Type B pancreatic cell (in vitro differentiated cells): ENCODE measurements around the gene SELENON. TPM values are rescaled to one million over a fixed set of nuclear protein-coding genes. Genes with fewer than 3 reads are reported as not detected.
"Not testable (repeated sequence)": the region's sequence is repeated elsewhere in the genome, so short reads cannot be mapped to it uniquely, and the experiment has no call there.

ENCODE experiments used
- DNase-seq: peaks from one replicate; pipeline ENCODE4 v3.0.0; 2021; ENCODE audit warnings: mixed read lengths; ENCODE audit not compliant: unreplicated experiment; ENCODE audit errors: extremely low spot score
- H3K27ac Mint-ChIP-seq: 2 replicates; pipeline ENCODE4 v1.8.0; 2021; ENCODE audit warnings: mild to moderate bottlenecking, mixed read lengths
- H3K27me3 Mint-ChIP-seq: 2 replicates; pipeline ENCODE4 v1.8.0; 2021; ENCODE audit warnings: mixed read lengths
- H3K36me3 Mint-ChIP-seq: 2 replicates; pipeline ENCODE4 v1.8.0; 2021; ENCODE audit warnings: mixed read lengths
- H3K4me1 Mint-ChIP-seq: one replicate; pipeline ENCODE4 v1.8.0; 2021; ENCODE audit warnings: mixed read lengths; ENCODE audit not compliant: unreplicated experiment
- H3K4me3 Mint-ChIP-seq: 2 replicates; pipeline ENCODE4 v1.8.0; 2021; ENCODE audit warnings: mild to moderate bottlenecking, mixed read lengths
- H3K9me3 Mint-ChIP-seq: 2 replicates; pipeline ENCODE4 v1.8.0; 2021; ENCODE audit warnings: mixed read lengths
- CTCF ChIP-seq: fragments of 200-600 bp; sonication (generic); conservative IDR thresholded peaks from 2 replicates; pipeline ENCODE4 v1.5.0; 2021; ENCODE audit warnings: antibody characterized with exemption, mild to moderate bottlenecking
- total RNA-seq: library from RNA; stranded (reverse); gene quantifications from 2 replicates; pipeline ENCODE4 v1.2.1, GENCODE V29; 2021; ENCODE audit warnings: low replicate concordance

SELENON gene
- total RNA-seq, 1 donor from 2014 or later, result 68.7 TPM

- no peaks in the 10 kb centered on the region for H3K4me1 Mint-ChIP-seq
Observed at GRCh38 chr1:25832336-25833037, 32.5 kb downstream of the SELENON start.

DNA sequence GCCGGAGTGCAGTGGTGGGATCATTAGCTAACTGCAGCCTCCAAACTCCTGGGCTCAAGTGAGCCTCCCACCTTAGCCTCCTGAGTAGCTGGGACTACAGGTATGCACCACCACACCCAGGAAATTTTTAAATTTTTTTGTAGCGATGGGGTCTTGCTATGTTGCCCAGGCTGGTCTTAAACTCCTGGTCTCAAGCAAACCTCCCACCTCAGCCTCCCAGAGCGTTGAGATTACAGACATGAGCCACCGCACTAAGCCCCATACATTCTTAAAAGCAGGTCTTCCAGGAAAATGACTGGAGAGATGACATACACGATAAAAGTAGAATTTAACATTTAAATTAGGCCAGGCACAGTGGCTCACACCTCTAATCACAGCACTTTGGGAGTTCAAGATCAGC is 33.2 kb downstream of the SELENON start:
- DNase-seq, result peak; percentile 13
- H3K4me1 Mint-ChIP-seq, result no peaks in the 10 kb centered on the region
- H3K27ac Mint-ChIP-seq, result no peak overlapping the region
- peaks cover 7% of the 10 kb centered on the region for H3K36me3 Mint-ChIP-seq
- no peak overlapping the region for H3K4me3 Mint-ChIP-seq
- H3K27me3 Mint-ChIP-seq, result no peaks in the 10 kb centered on the region
- no peak for TF ChIP-seq CTCF
- H3K9me3 Mint-ChIP-seq, result no peaks in the 10 kb centered on the region

More at GRCh38 chr1:25832336-25833037, 32.5 kb downstream of the SELENON start:
- Mint-ChIP-seq H3K9me3 (no peaks in the 10 kb centered on the region), H3K27ac (no peak overlapping the region), H3K36me3 (peaks cover 10% of the 10 kb centered on the region), H3K4me3 (no peak overlapping the region), H3K27me3 (no peaks in the 10 kb centered on the region)
- DNase-seq, result peak; percentile 25
- TF ChIP-seq CTCF, result no peak

DNA sequence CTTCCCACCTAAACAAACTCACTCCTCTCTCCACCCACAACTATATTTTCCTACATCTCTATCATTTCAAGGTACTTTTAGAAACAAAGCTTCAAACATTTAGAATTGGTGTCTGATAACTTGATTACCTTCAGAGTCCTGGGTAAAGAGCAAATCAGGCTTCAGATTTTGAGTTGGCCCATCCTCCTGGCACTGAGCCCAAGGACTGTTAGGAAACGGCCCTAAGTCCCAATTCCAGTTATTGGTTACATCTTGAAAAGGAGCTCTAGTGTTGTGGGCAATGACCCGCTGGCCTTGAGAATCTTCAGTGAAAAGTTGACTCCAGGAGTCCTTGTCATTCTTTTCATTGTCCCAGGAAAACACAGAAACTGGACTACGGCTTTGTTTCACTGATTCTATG is 34.9 kb downstream of the SELENON start:
- no peaks in the 10 kb centered on the region for H3K9me3 Mint-ChIP-seq

GRCh38 chr1:25836695-25837094 is 36.7 kb downstream of the SELENON start:
- H3K4me1 Mint-ChIP-seq, result no peaks in the 10 kb centered on the region
- H3K9me3 Mint-ChIP-seq, result no peaks in the 10 kb centered on the region
- DNase-seq, result peak; percentile 16
- H3K36me3 Mint-ChIP-seq, result peaks cover 4% of the 10 kb centered on the region
- no peaks in the 10 kb centered on the region for H3K27me3 Mint-ChIP-seq
- H3K27ac Mint-ChIP-seq, result no peak overlapping the region
- no peak for TF ChIP-seq CTCF
- H3K4me3 Mint-ChIP-seq, result no peak overlapping the region

More for the DNA sequence above, 34.9 kb downstream of the SELENON start:
- H3K4me1 Mint-ChIP-seq, result no peaks in the 10 kb centered on the region
- TF ChIP-seq CTCF, result no peak
- H3K27ac Mint-ChIP-seq, result no peak overlapping the region
- no peak overlapping the region for H3K4me3 Mint-ChIP-seq
- DNase-seq, result no peak
- H3K27me3 Mint-ChIP-seq, result no peaks in the 10 kb centered on the region
- H3K36me3 Mint-ChIP-seq, result peaks cover 4% of the 10 kb centered on the region

- H3K4me1 Mint-ChIP-seq, result no peaks in the 10 kb centered on the region
- no peak overlapping the region for H3K27ac Mint-ChIP-seq
- H3K36me3 Mint-ChIP-seq, result peaks cover 3% of the 10 kb centered on the region
- no peaks in the 10 kb centered on the region for H3K9me3 Mint-ChIP-seq
- DNase-seq, result no peak
- peak; percentile 53 for TF ChIP-seq CTCF
- H3K27me3 Mint-ChIP-seq, result no peaks in the 10 kb centered on the region
- no peak overlapping the region for H3K4me3 Mint-ChIP-seq
Observed at GRCh38 chr1:25837262-25837875, 37.4 kb downstream of the SELENON start.

GRCh38 chr1:25839808-25840207 is 39.8 kb downstream of the SELENON start:
- not testable (repeated sequence) for H3K4me3 Mint-ChIP-seq, H3K27ac Mint-ChIP-seq, H3K36me3 Mint-ChIP-seq, H3K27me3 Mint-ChIP-seq, H3K4me1 Mint-ChIP-seq, H3K9me3 Mint-ChIP-seq
- DNase-seq, result peak; percentile 6
